ENCODE data around the gene RHOBTB3. TPM values are rescaled to one million over a fixed set of nuclear protein-coding genes. Genes with fewer than 3 reads are reported as not detected.

RHOBTB3 gene
- total RNA-seq = 100 to 1,000 TPM in 3 of 4 donors, 10 to 100 TPM in 1; 84.7 to 115 (median 104) TPM
- 32.7 TPM for polyA plus RNA-seq
- long read RNA-seq, donor 1, full-length matches to known transcripts = 59 of 172 reads
- long read RNA-seq, donor 1, partial matches to known transcripts = 91 of 172 reads
- long read RNA-seq, donor 1, other reads (novel, unspliced or antisense) = 22 of 172 reads
- long read RNA-seq, donor 2, full-length matches to known transcripts = 7 of 29 reads
- long read RNA-seq, donor 2, partial matches to known transcripts = 16 of 29 reads
- long read RNA-seq, donor 2, other reads (novel, unspliced or antisense) = 6 of 29 reads
- long read RNA-seq, donor 3, full-length matches to known transcripts = 3 of 43 reads
- long read RNA-seq, donor 3, partial matches to known transcripts = 14 of 43 reads
- long read RNA-seq, donor 3, other reads (novel, unspliced or antisense) = 26 of 43 reads
- long read RNA-seq, donor 4, full-length matches to known transcripts = 28 of 54 reads
- long read RNA-seq, donor 4, partial matches to known transcripts = 7 of 54 reads
- long read RNA-seq, donor 4, other reads (novel, unspliced or antisense) = 19 of 54 reads

GRCh38 chr5:95730730-95731570 lies at the start of gene RHOBTB3:
RHOBTB3 (plus strand) TSS chr5:95731336; CDS start chr5:95731683, 347 bp downstream.
- Histone ChIP-seq H3K4me1 (ENCODE audit: control insufficient read depth, insufficient read depth, low read length) (peaks cover 2% of the 10 kb centered on the region), H3K27me3 (ENCODE audit: control insufficient read depth, insufficient read depth) (no peaks in the 10 kb centered on the region), H3K4me3 (ENCODE audit: low read length) (peak within 1 kb of the TSS; percentile 67), H3K27ac (ENCODE audit: low read length) (peak within 1 kb of the TSS; percentile 72), H3K9me3 (ENCODE audit: control insufficient read depth, low read length) (no peaks in the 10 kb centered on the region)
- intact Hi-C loops (cut with DNase I) = loop anchor here in 3 of 4 donors (5.0 to 10.0 kb wide), 4 partner anchors 64 to 84 kb away; partner anchors contain the start of gene RFESD (in 1 of the 3)
- ATAC-seq (peak; percentile 83), DNase-seq (peak; percentile 93 to 97 (median 97))
- WGBS = under 1% methylated on average over 78 of the region's 78 CpGs

- DNase-seq = no peak
- Histone ChIP-seq H3K4me3 (ENCODE audit: low read length) (no peak within 1 kb of the TSS), H3K27ac (ENCODE audit: low read length) (peak within 1 kb of the TSS; percentile 37), H3K4me1 (ENCODE audit: control insufficient read depth, insufficient read depth, low read length) (no peaks in the 10 kb centered on the region), H3K27me3 (ENCODE audit: control insufficient read depth, insufficient read depth) (no peaks in the 10 kb centered on the region), H3K9me3 (ENCODE audit: control insufficient read depth, low read length) (no peaks in the 10 kb centered on the region)
- no peak for ATAC-seq
- intact Hi-C loops (cut with DNase I) = no loop called here
- WGBS = 83% methylated on average over 1 of the region's 1 CpG
Measured at GRCh38 chr5:95682891-95683290, 48.2 kb upstream of the RHOBTB3 start, which contains the start of gene SPATA9. SPATA9 (minus strand) TSS chr5:95682991; CDS start chr5:95682854, 137 bp downstream.

GRCh38 chr5:95684361-95684760 lies 46.8 kb upstream of the RHOBTB3 start:
- ATAC-seq (no peak), DNase-seq (no peak)
- no peaks in the 10 kb centered on the region for H3K4me1 ChIP-seq (ENCODE audit: control insufficient read depth, insufficient read depth, low read length)
- H3K27me3 ChIP-seq (ENCODE audit: control insufficient read depth, insufficient read depth) = no peaks in the 10 kb centered on the region
- no peak overlapping the region for H3K4me3 ChIP-seq (ENCODE audit: low read length)
- no peak overlapping the region for H3K27ac ChIP-seq (ENCODE audit: low read length)
- H3K9me3 ChIP-seq (ENCODE audit: control insufficient read depth, low read length) = no peaks in the 10 kb centered on the region
- 87% methylated on average over 2 of the region's 2 CpGs for WGBS
- intact Hi-C loops (cut with DNase I) = no loop called here

- no peak overlapping the region for H3K27ac ChIP-seq (ENCODE audit: low read length)
- no peaks in the 10 kb centered on the region for H3K27me3 ChIP-seq (ENCODE audit: control insufficient read depth, insufficient read depth)
- H3K4me1 ChIP-seq (ENCODE audit: control insufficient read depth, insufficient read depth, low read length) = no peaks in the 10 kb centered on the region
- DNase-seq = no peak
- no peaks in the 10 kb centered on the region for H3K9me3 ChIP-seq (ENCODE audit: control insufficient read depth, low read length)
- intact Hi-C loops (cut with DNase I) = no loop called here
- no peak for ATAC-seq
- H3K4me3 ChIP-seq (ENCODE audit: low read length) = no peak overlapping the region
- 67% methylated on average over 2 of the region's 2 CpGs for WGBS
Measured at GRCh38 chr5:95686651-95687050, 44.5 kb upstream of the RHOBTB3 start.

GRCh38 chr5:95689680-95690079 lies 41.5 kb upstream of the RHOBTB3 start:
- DNase-seq (no peak), ATAC-seq (no peak)
- 97% methylated on average over 1 of the region's 1 CpG for WGBS
- Histone ChIP-seq H3K27me3 (ENCODE audit: control insufficient read depth, insufficient read depth) (no peaks in the 10 kb centered on the region), H3K9me3 (ENCODE audit: control insufficient read depth, low read length) (no peaks in the 10 kb centered on the region), H3K4me3 (ENCODE audit: low read length) (no peak overlapping the region), H3K4me1 (ENCODE audit: control insufficient read depth, insufficient read depth, low read length) (no peaks in the 10 kb centered on the region), H3K27ac (ENCODE audit: low read length) (no peak overlapping the region)
- intact Hi-C loops (cut with DNase I) = no loop called here

GRCh38 chr5:95690333-95690732 lies 40.8 kb upstream of the RHOBTB3 start:
- no peak overlapping the region for H3K27ac ChIP-seq (ENCODE audit: low read length)
- no peak overlapping the region for H3K4me3 ChIP-seq (ENCODE audit: low read length)
- no peaks in the 10 kb centered on the region for H3K27me3 ChIP-seq (ENCODE audit: control insufficient read depth, insufficient read depth)
- no peak for ATAC-seq
- no peak for DNase-seq
- intact Hi-C loops (cut with DNase I) = no loop called here
- no peaks in the 10 kb centered on the region for H3K4me1 ChIP-seq (ENCODE audit: control insufficient read depth, insufficient read depth, low read length)
- H3K9me3 ChIP-seq (ENCODE audit: control insufficient read depth, low read length) = no peaks in the 10 kb centered on the region

GRCh38 chr5:95697781-95698681 lies 33.1 kb upstream of the RHOBTB3 start:
- 49% methylated on average over 7 of the region's 7 CpGs for WGBS
- H3K27me3 ChIP-seq (ENCODE audit: control insufficient read depth, insufficient read depth) = no peaks in the 10 kb centered on the region
- no peak overlapping the region for H3K4me3 ChIP-seq (ENCODE audit: low read length)
- intact Hi-C loops (cut with DNase I) = no loop called here
- no peak for DNase-seq
- no peak overlapping the region for H3K27ac ChIP-seq (ENCODE audit: low read length)
- ATAC-seq = no peak
- no peaks in the 10 kb centered on the region for H3K4me1 ChIP-seq (ENCODE audit: control insufficient read depth, insufficient read depth, low read length)
- H3K9me3 ChIP-seq (ENCODE audit: control insufficient read depth, low read length) = no peaks in the 10 kb centered on the region

- Histone ChIP-seq H3K27ac (ENCODE audit: low read length) (no peak overlapping the region), H3K4me3 (ENCODE audit: low read length) (no peak overlapping the region), H3K27me3 (ENCODE audit: control insufficient read depth, insufficient read depth) (no peaks in the 10 kb centered on the region), H3K9me3 (ENCODE audit: control insufficient read depth, low read length) (no peaks in the 10 kb centered on the region), H3K4me1 (ENCODE audit: control insufficient read depth, insufficient read depth, low read length) (no peaks in the 10 kb centered on the region)
- 100% methylated on average over 1 of the region's 1 CpG for WGBS
- intact Hi-C loops (cut with DNase I) = no loop called here
- ATAC-seq (no peak), DNase-seq (no peak)
Measured at GRCh38 chr5:95699337-95699736, 31.8 kb upstream of the RHOBTB3 start.

GRCh38 chr5:95701074-95701473 lies 30.1 kb upstream of the RHOBTB3 start:
- no peak overlapping the region for H3K4me3 ChIP-seq (ENCODE audit: low read length)
- no peaks in the 10 kb centered on the region for H3K9me3 ChIP-seq (ENCODE audit: control insufficient read depth, low read length)
- intact Hi-C loops (cut with DNase I) = no loop called here
- no peak for DNase-seq
- ATAC-seq = no peak
- no peaks in the 10 kb centered on the region for H3K4me1 ChIP-seq (ENCODE audit: control insufficient read depth, insufficient read depth, low read length)
- no peak overlapping the region for H3K27ac ChIP-seq (ENCODE audit: low read length)
- no peaks in the 10 kb centered on the region for H3K27me3 ChIP-seq (ENCODE audit: control insufficient read depth, insufficient read depth)

- no peaks in the 10 kb centered on the region for H3K9me3 ChIP-seq (ENCODE audit: control insufficient read depth, low read length)
- WGBS = 51% methylated on average over 1 of the region's 1 CpG
- DNase-seq (no peak), ATAC-seq (no peak)
- H3K4me3 ChIP-seq (ENCODE audit: low read length) = no peak overlapping the region
- no peaks in the 10 kb centered on the region for H3K4me1 ChIP-seq (ENCODE audit: control insufficient read depth, insufficient read depth, low read length)
- no peak overlapping the region for H3K27ac ChIP-seq (ENCODE audit: low read length)
- H3K27me3 ChIP-seq (ENCODE audit: control insufficient read depth, insufficient read depth) = no peaks in the 10 kb centered on the region
- intact Hi-C loops (cut with DNase I) = no loop called here
Measured at GRCh38 chr5:95704150-95704549, 27.0 kb upstream of the RHOBTB3 start.
